Natural killer cell (primary cell): ENCODE measurements around the gene HELLS. TPM values are rescaled to one million over a fixed set of nuclear protein-coding genes. Genes with fewer than 3 reads are reported as not detected.

Experiments
- total RNA-seq, 4 donors: library from RNA; stranded (reverse); fragments of 120-200 nt in 1 of 4; gene quantifications; one replicate each; pipeline versions ENCODE4 v1.2.3 to v1.2.4, GENCODE V29; 2013 to 2022

The HELLS gene
- total RNA-seq, 3 donors from 2014 or later (not counting 1 experiment from before 2014, with no cell fraction given) = 9.4 to 10.4 (median 10.2) TPM

Other genes with a start within 250 kb of the HELLS start
- 10 to 100 TPM; 10.8 to 18.6 (median 13.1) TPM for gene NOC3L, start 182.8 kb upstream of the HELLS start, total RNA-seq
- gene TBC1D12, start 143.2 kb upstream of the HELLS start, total RNA-seq = 1 to 10 TPM; 1.2 to 4.8 (median 1.8) TPM
- gene CYP2C18, start 137.9 kb downstream of the HELLS start, total RNA-seq = not detected
- gene CYP2C19, start 216.9 kb downstream of the HELLS start, total RNA-seq = not detected